ENCODE data around the gene PPP1R12B.

PPP1R12B gene

GRCh38 chr1:202317941-202318925 is 30.3 kb upstream of the PPP1R12B start:
- no peak overlapping the region for H3K27ac ChIP-seq
- TF ChIP-seq, protein P1, sequence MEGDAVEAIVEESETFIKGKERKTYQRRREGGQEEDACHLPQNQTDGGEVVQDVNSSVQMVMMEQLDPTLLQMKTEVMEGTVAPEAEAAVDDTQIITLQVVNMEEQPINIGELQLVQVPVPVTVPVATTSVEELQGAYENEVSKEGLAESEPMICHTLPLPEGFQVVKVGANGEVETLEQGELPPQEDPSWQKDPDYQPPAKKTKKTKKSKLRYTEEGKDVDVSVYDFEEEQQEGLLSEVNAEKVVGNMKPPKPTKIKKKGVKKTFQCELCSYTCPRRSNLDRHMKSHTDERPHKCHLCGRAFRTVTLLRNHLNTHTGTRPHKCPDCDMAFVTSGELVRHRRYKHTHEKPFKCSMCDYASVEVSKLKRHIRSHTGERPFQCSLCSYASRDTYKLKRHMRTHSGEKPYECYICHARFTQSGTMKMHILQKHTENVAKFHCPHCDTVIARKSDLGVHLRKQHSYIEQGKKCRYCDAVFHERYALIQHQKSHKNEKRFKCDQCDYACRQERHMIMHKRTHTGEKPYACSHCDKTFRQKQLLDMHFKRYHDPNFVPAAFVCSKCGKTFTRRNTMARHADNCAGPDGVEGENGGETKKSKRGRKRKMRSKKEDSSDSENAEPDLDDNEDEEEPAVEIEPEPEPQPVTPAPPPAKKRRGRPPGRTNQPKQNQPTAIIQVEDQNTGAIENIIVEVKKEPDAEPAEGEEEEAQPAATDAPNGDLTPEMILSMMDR (conservative IDR thresholded peaks at IDR 0.05; ENCODE audit: low read depth): no peak
- ChIA-PET CTCF (interaction anchor here (1.5 to 5.4 kb wide), 4 partner anchors 124 to 132 kb away, joined by 7 to 52 read pairs (median 34); partner anchors contain the start of gene LGR6), POLR2A (ENCODE audit: low non-redundant PET) (no interaction called here)
- DNase-seq (ENCODE audit: low spot score): no peak

- DNase-seq (ENCODE audit: low spot score): no peak
- ChIA-PET CTCF (interaction anchor here (1.5 kb wide), 1 partner anchor 131 kb away, joined by 7 read pairs; no protein-coding TSS in a partner anchor), POLR2A (ENCODE audit: low non-redundant PET) (no interaction called here)
- TF ChIP-seq, protein P1 (conservative IDR thresholded peaks at IDR 0.05; ENCODE audit: low read depth): no peak
- H3K27ac ChIP-seq: no peak overlapping the region
These were observed 29.0 kb upstream of the PPP1R12B start for GRCh38 chr1:202319381-202320080.

GRCh38 chr1:202320081-202320405 is 28.5 kb upstream of the PPP1R12B start:
- POLR2A ChIA-PET (ENCODE audit: low non-redundant PET): no interaction called here
- no peak for DNase-seq (ENCODE audit: low spot score)
- no peak overlapping the region for H3K27ac ChIP-seq
- TF ChIP-seq, protein P1 (conservative IDR thresholded peaks at IDR 0.05; ENCODE audit: low read depth): no peak
- CTCF ChIA-PET: interaction anchor here (1.5 kb wide), 1 partner anchor 131 kb away, joined by 7 read pairs; no protein-coding TSS in a partner anchor

DNA sequence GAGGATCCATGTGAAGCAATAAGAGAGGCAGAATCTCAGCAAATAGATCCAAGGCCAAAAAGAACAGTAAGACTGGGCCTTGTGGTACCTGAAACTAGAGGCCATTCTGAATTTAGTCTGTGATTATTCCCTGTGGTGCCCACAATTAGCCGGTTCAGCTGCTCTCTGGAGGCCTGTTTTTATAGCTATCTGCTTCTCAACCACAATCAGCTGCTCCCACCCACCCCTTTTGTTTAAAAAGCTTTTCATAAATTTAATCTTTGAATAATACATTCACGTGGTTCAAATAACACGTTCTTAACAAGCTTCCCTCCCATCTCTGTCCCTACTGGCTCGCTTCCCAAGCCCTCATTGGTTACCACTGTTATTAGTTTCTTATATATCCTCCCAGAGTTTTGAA is 24.8 kb upstream of the PPP1R12B start:
- TF ChIP-seq, protein P1 (conservative IDR thresholded peaks at IDR 0.05; ENCODE audit: low read depth): no peak
- ChIA-PET POLR2A (ENCODE audit: low non-redundant PET) (no interaction called here), CTCF (interaction anchor here (0.6 to 1.5 kb wide), 6 partner anchors 9 to 140 kb away, joined by 3 to 6 read pairs (median 4); partner anchors contain the start of gene LGR6)
- no peak for DNase-seq (ENCODE audit: low spot score)
- H3K27ac ChIP-seq: no peak overlapping the region

DNA sequence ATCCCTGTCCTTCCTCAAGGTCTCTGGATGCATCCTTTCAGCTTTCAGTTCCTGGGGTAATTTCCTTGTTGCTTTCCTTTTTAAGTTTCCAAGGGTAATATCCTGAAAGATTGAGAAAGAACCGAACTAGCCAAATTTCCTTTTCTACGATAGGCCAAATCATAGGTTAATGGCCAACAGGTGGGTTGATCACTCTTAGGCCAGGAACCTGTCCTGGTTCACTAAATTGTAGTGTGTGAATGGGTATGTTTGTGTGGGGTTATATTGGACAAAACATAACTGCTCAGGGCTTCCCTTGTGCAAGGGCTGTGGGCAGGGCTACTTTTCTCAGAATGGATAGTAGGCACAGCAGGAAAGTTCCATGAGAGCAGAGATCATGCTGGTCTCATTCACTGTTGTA is 23.9 kb upstream of the PPP1R12B start:
- TF ChIP-seq, protein P1 (conservative IDR thresholded peaks at IDR 0.05; ENCODE audit: low read depth): no peak
- POLR2A ChIA-PET (ENCODE audit: low non-redundant PET): no interaction called here
- no peak overlapping the region for H3K27ac ChIP-seq
- DNase-seq (ENCODE audit: low spot score): no peak
- CTCF ChIA-PET: interaction anchor here (0.5 to 1.5 kb wide), 4 partner anchors 11 to 267 kb away, joined by 3 to 6 read pairs (median 4); partner anchors contain the start of gene LGR6

- ChIA-PET CTCF (interaction anchor here (0.5 to 1.1 kb wide), 4 partner anchors 14 to 184 kb away, joined by 3 to 4 read pairs (median 3); partner anchors contain the start of gene LGR6), POLR2A (ENCODE audit: low non-redundant PET) (no interaction called here)
- DNase-seq (ENCODE audit: low spot score): no peak
- no peak overlapping the region for H3K27ac ChIP-seq
- TF ChIP-seq, protein P1 (conservative IDR thresholded peaks at IDR 0.05; ENCODE audit: low read depth): no peak
These were observed 18.6 kb upstream of the PPP1R12B start for GRCh38 chr1:202329891-202330290.
